Liver (tissue), 9 donors: Measurements from ENCODE around the gene PDE3A. TPM values are rescaled to one million over a fixed set of nuclear protein-coding genes. Genes with fewer than 3 reads are reported as not detected.

Experiments used
- DNase-seq: peaks from one replicate; pipeline ENCODE4 v3.0.0-alpha.2; 2017; ENCODE audit warnings: low spot score
- H3K27ac ChIP-seq, 2 donors: one replicate each; pipeline ENCODE4 v1.7.0; 2013; ENCODE audit warnings: inconsistent platforms in 2 of 2, low read length in 2 of 2, control low read depth in 1 of 2, low read depth in 1 of 2, mild to moderate bottlenecking in 1 of 2
- H3K27me3 ChIP-seq, 4 donors: one replicate each; pipeline versions ENCODE4 v1.6.1 to v1.7.0; 2013; ENCODE audit warnings: low read length in 3 of 4, inconsistent platforms in 1 of 4, mild to moderate bottlenecking in 1 of 4, moderate library complexity in 1 of 4; ENCODE audit not compliant: control insufficient read depth in 4 of 4, insufficient read depth in 4 of 4
- H3K36me3 ChIP-seq, 4 donors: one replicate each; pipeline versions ENCODE4 v1.6.1 to v1.7.0; 2013; ENCODE audit warnings: low read length in 3 of 4, mild to moderate bottlenecking in 3 of 4, low read depth in 1 of 4, moderate library complexity in 1 of 4; ENCODE audit not compliant: control insufficient read depth in 4 of 4, insufficient read depth in 3 of 4
- H3K4me1 ChIP-seq, 4 donors: one replicate each; pipeline versions ENCODE4 v1.6.1 to v1.7.0; 2013; ENCODE audit warnings: low read length in 3 of 4, mild to moderate bottlenecking in 3 of 4, moderate library complexity in 1 of 4; ENCODE audit not compliant: control insufficient read depth in 4 of 4, insufficient read depth in 4 of 4
- H3K4me3 ChIP-seq, 3 donors: one replicate each; pipeline versions ENCODE4 v1.6.1 to v1.7.0; 2013; ENCODE audit warnings: low read length in 3 of 3, control low read depth in 1 of 3, low read depth in 1 of 3, mild to moderate bottlenecking in 1 of 3
- H3K9ac ChIP-seq, 2 donors: one replicate each; pipeline ENCODE4 v1.7.0; 2013; ENCODE audit warnings: low read length in 2 of 2, mild to moderate bottlenecking in 2 of 2, moderate library complexity in 2 of 2, control low read depth in 1 of 2, low read depth in 1 of 2
- H3K9me3 ChIP-seq, 4 donors: one replicate each; pipeline versions ENCODE4 v1.6.1 to v1.7.0; 2013; ENCODE audit warnings: low read length in 3 of 4; ENCODE audit not compliant: control insufficient read depth in 4 of 4
- ATF3 ChIP-seq: IDR thresholded peaks from 2 replicates; pipeline ENCODE4 v1.6.1; 2016; ENCODE audit warnings: antibody characterized with exemption
- CTCF ChIP-seq: fragments of 150-350 bp; IDR thresholded peaks from 2 replicates; pipeline ENCODE4 v1.5.1; 2017; ENCODE audit warnings: improper control_type of control experiment, low read depth, low read length; ENCODE audit not compliant: missing input control
- EGR1 ChIP-seq, 2 donors: IDR thresholded peaks; 2 replicates each; pipeline ENCODE4 v1.6.1; 2016 to 2018; ENCODE audit warnings: antibody characterized with exemption in 2 of 2, low read depth in 2 of 2
- FOXA1 ChIP-seq: IDR thresholded peaks from 2 replicates; pipeline ENCODE4 v1.6.1; 2016; ENCODE audit warnings: antibody characterized with exemption
- FOXA2 ChIP-seq: IDR thresholded peaks from 2 replicates; pipeline ENCODE4 v1.6.1; 2016; ENCODE audit warnings: antibody characterized with exemption
- GABPA ChIP-seq, 2 donors: IDR thresholded peaks in 1 of 2; conservative IDR thresholded peaks in 1 of 2; 2 replicates each; pipeline ENCODE4 v1.6.1; 2016; ENCODE audit warnings: antibody characterized with exemption in 2 of 2, mild to moderate bottlenecking in 1 of 2, moderate library complexity in 1 of 2
- HNF4A ChIP-seq, 2 donors: conservative IDR thresholded peaks; 2 replicates each; pipeline ENCODE4 v1.6.1; 2016; ENCODE audit warnings: antibody characterized with exemption in 2 of 2, mild to moderate bottlenecking in 2 of 2
- HNF4G ChIP-seq: IDR thresholded peaks from 2 replicates; pipeline ENCODE4 v1.6.1; 2016; ENCODE audit warnings: antibody characterized with exemption
- JUND ChIP-seq, 2 donors: IDR thresholded peaks; 2 replicates each; pipeline ENCODE4 v1.6.1; 2016; ENCODE audit warnings: antibody characterized with exemption in 2 of 2
- MAX ChIP-seq: IDR thresholded peaks from 2 replicates; pipeline ENCODE4 v1.6.1; 2016; ENCODE audit warnings: antibody characterized with exemption
- NR2F2 ChIP-seq: IDR thresholded peaks from 2 replicates; pipeline ENCODE4 v1.6.1; 2016; ENCODE audit warnings: antibody characterized with exemption
- RAD21 ChIP-seq, 2 donors: IDR thresholded peaks; 2 replicates each; pipeline ENCODE4 v1.6.1; 2016; ENCODE audit warnings: antibody characterized with exemption in 2 of 2, mild to moderate bottlenecking in 2 of 2
- RXRA ChIP-seq, 2 donors: IDR thresholded peaks; 2 replicates each; pipeline ENCODE4 v1.6.1; 2017 to 2018; ENCODE audit warnings: antibody characterized with exemption in 2 of 2, mild to moderate bottlenecking in 1 of 2
- SP1 ChIP-seq: IDR thresholded peaks from 2 replicates; pipeline ENCODE4 v1.6.1; 2018; ENCODE audit warnings: antibody characterized with exemption, mild to moderate bottlenecking
- YY1 ChIP-seq: IDR thresholded peaks from 2 replicates; pipeline ENCODE4 v1.6.1; 2016; ENCODE audit warnings: antibody characterized with exemption, mild to moderate bottlenecking
- ZBTB33 ChIP-seq: IDR thresholded peaks from 2 replicates; pipeline ENCODE4 v1.6.1; 2016; ENCODE audit warnings: antibody characterized with exemption
- WGBS: extraction: QIAGEN DNeasy Blood & Tissue Kit; methylation state at CpG from one replicate; pipeline ENCODE4 v1.1.7; 2013; 5-methylcytosine and 5-hydroxymethylcytosine counted together
- polyA plus RNA-seq, 2 donors: library from polyadenylated mRNA; stranded (reverse) in 1 of 2; unstranded in 1 of 2; fragments of 200-250 nt in 1 of 2; fragments of >200 nt in 1 of 2; fragmentation: Nextera tagmentation in 1 of 2; extraction: Ambion mirVana in 1 of 2; gene quantifications; one replicate each; pipeline versions ENCODE4 v1.2.1 to v1.2.3, GENCODE V29; 2013 to 2015
- total RNA-seq, 2 donors: library from RNA; depleted of rRNA; stranded (reverse); fragments of >200 nt; gene quantifications; one replicate each; pipeline ENCODE4 v1.2.3, GENCODE V29; 2014
- donor health status: healthy.
- donor health status: healthy.
- donor health status: healthy.
- donor health status: healthy.
- donor health status: healthy.

Gene PDE3A
- total and polyA plus RNA-seq, 4 donors, result 0.50 to 3.8 (median 2.2) TPM

GRCh38 chr12:20410734-20411133 lies 42.4 kb downstream of the PDE3A start:
- H3K9ac ChIP-seq, result no peak overlapping the region
- H3K27ac ChIP-seq, result no peak overlapping the region
- 38% methylated on average over 1 of the region's 1 CpG for WGBS
- H3K9me3 ChIP-seq, result no peaks in the 10 kb centered on the region
- H3K4me1 ChIP-seq, result no peaks in the 10 kb centered on the region
- DNase-seq, result no peak
- no peaks in the 10 kb centered on the region for H3K27me3 ChIP-seq
- no peak for TF ChIP-seq NR2F2
- TF ChIP-seq RXRA (IDR thresholded peaks at IDR 0.05), result no peak
- TF ChIP-seq ATF3, result no peak
- no peak for TF ChIP-seq YY1
- TF ChIP-seq HNF4G, result no peak
- no peak for TF ChIP-seq HNF4A (conservative IDR thresholded peaks at IDR 0.05)
- TF ChIP-seq CTCF, result no peak
- no peak for TF ChIP-seq FOXA2
- no peak for TF ChIP-seq ZBTB33
- no peak for TF ChIP-seq GABPA (IDR thresholded peaks at IDR 0.05 in 1 of 2, conservative IDR thresholded peaks at IDR 0.05 in 1 of 2)
- no peak for TF ChIP-seq JUND (IDR thresholded peaks at IDR 0.05)
- H3K36me3 ChIP-seq, result no peaks in the 10 kb centered on the region
- H3K4me3 ChIP-seq, result no peak overlapping the region

DNA sequence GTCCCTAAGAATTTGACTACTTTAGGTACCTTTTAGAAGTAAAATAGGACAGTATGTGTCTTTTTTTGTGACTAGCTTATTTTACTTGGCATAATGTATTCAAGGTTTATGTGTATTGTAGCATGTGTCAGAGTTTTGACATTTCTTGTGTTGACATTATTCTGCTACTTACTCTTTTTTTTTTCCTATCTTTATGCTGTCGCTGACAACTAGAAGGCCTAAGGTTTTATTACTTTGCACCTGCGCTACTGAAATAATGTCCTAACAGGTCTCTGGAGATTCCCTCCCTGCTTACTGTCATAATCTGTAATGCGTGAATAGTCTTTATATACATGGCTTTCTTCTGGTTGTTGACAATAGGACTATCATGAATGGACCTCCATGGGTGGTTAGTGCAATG lies 43.0 kb downstream of the PDE3A start:
- 76% methylated on average over 3 of the region's 3 CpGs for WGBS
- no peaks in the 10 kb centered on the region for H3K4me1 ChIP-seq

More for the DNA sequence above, 43.0 kb downstream of the PDE3A start:
- no peak overlapping the region for H3K27ac ChIP-seq
- DNase-seq, result no peak
- H3K27me3 ChIP-seq, result no peaks in the 10 kb centered on the region
- no peak overlapping the region for H3K9ac ChIP-seq
- no peak overlapping the region for H3K4me3 ChIP-seq
- TF ChIP-seq RAD21 (IDR thresholded peaks at IDR 0.05), result no peak
- TF ChIP-seq CTCF, result no peak
- no peak for TF ChIP-seq JUND (IDR thresholded peaks at IDR 0.05)
- TF ChIP-seq MAX, result no peak
- no peak for TF ChIP-seq RXRA (IDR thresholded peaks at IDR 0.05)
- no peak for TF ChIP-seq YY1
- TF ChIP-seq FOXA1, result no peak
- TF ChIP-seq EGR1 (IDR thresholded peaks at IDR 0.05; ENCODE audit: low read depth in 2 of 2), result no peak
- no peak for TF ChIP-seq HNF4G
- no peak for TF ChIP-seq GABPA (IDR thresholded peaks at IDR 0.05 in 1 of 2, conservative IDR thresholded peaks at IDR 0.05 in 1 of 2)
- no peak for TF ChIP-seq SP1
- no peaks in the 10 kb centered on the region for H3K9me3 ChIP-seq
- no peaks in the 10 kb centered on the region for H3K36me3 ChIP-seq
